ENCODE results near the gene OR52A1. TPM values are rescaled to one million over a fixed set of nuclear protein-coding genes. Genes with fewer than 3 reads are reported as not detected.

The OR52A1 gene
- total and polyA plus RNA-seq, 2 of the 8 experiments (the other 6 are each of a cell fraction or from before 2014, with no cell fraction given): 5.9 to 12.2 TPM

GRCh38 chr11:5174934-5175333, 20.4 kb upstream of the OR52A1 start:
- no peak overlapping the region for H4K8ac ChIP-seq (ENCODE audit: extremely low read depth, insufficient read depth, low read length)
- no peak overlapping the region for H2BK5ac ChIP-seq (ENCODE audit: low read depth, low read length)
- H3K27me3 ChIP-seq (replicated peaks in 1 of 4; ENCODE audit: control insufficient read depth in 3 of 4, extremely low read depth in 1 of 4, insufficient read depth in 3 of 4, low read length in 3 of 4): peaks cover 0 to 1% (median 0%) of the 10 kb centered on the region in 4 experiments; a peak in 1 of 7 replicates
- no peak overlapping the region for H3K4me2 ChIP-seq (ENCODE audit: insufficient read depth in 1 of 2, low read depth in 2 of 2, low read length in 2 of 2)
- CTCF ChIA-PET (ENCODE audit: partially characterized antibody): no interaction called here
- H3K9ac ChIP-seq (replicated peaks in 1 of 4; ENCODE audit: extremely low read depth in 1 of 4, low read depth in 3 of 4, low read length in 3 of 4): no peak overlapping the region
- no peak for TF ChIP-seq POLR2A (IDR thresholded peaks at IDR 0.05; ENCODE audit: control extremely low read depth in 1 of 2, low read depth in 2 of 2, low read length in 2 of 2)
- TF ChIP-seq TAF7 (optimal IDR thresholded peaks at IDR 0.05; ENCODE audit: borderline replicate concordance, low read depth, low read length): no peak
- TF ChIP-seq ATF2 (IDR thresholded peaks at IDR 0.05; ENCODE audit: low read length): no peak
- TF ChIP-seq SIRT6 (IDR thresholded peaks at IDR 0.05; ENCODE audit: low read length): no peak
- no peak for TF ChIP-seq RFX5 (IDR thresholded peaks at IDR 0.05; ENCODE audit: borderline replicate concordance, low read depth, low read length)
- no peak for TF ChIP-seq SP2 (IDR thresholded peaks at IDR 0.05; ENCODE audit: low read length)
- no peak for TF ChIP-seq E2F6 (IDR thresholded peaks at IDR 0.05)
- no peak for TF ChIP-seq SAP30 (IDR thresholded peaks at IDR 0.05; ENCODE audit: insufficient read depth, insufficient replicate concordance, low read length)
- TF ChIP-seq CHD2 (IDR thresholded peaks at IDR 0.05; ENCODE audit: low read length): no peak
- no peak for TF ChIP-seq CEBPB (IDR thresholded peaks at IDR 0.05; ENCODE audit: low read depth, low read length)
- TF ChIP-seq TCF12 (IDR thresholded peaks at IDR 0.05; ENCODE audit: low read depth, low read length): no peak
- TF ChIP-seq RNF2 (IDR thresholded peaks at IDR 0.05; ENCODE audit: borderline replicate concordance, low read depth, low read length, missing control alignments, poor library complexity, severe bottlenecking): no peak
- no peak overlapping the region for H3K4ac ChIP-seq (replicated peaks; ENCODE audit: insufficient read length, low read depth, low read length)
- H3K36me3 ChIP-seq (ENCODE audit: control insufficient read depth in 2 of 4, insufficient read depth in 4 of 4, low read length in 3 of 4): no peaks in the 10 kb centered on the region
- H4K5ac ChIP-seq (ENCODE audit: insufficient read length, low read depth, low read length): no peak overlapping the region
- no peak overlapping the region for H3K56ac ChIP-seq (replicated peaks; ENCODE audit: insufficient read length, low read depth, low read length)
- DNase-seq (ENCODE audit: low read depth in 1 of 2, low spot score in 2 of 2) (no peak), FAIRE-seq (no peak)
- no peak overlapping the region for H3K18ac ChIP-seq (ENCODE audit: extremely low read depth, low read length)
- WGBS, 2 experiments (ENCODE audit: extremely low coverage in 1 of 2, insufficient coverage in 1 of 2, insufficient read length in 1 of 2, insufficient replicate concordance in 2 of 2, low coverage in 1 of 2, low lambda C conversion rate in 2 of 2, missing lambda C conversion rate in 1 of 2): 95% methylated on average over 7 of the region's 7 CpGs; no CpG with 5 or more reads in 1 of the 2 experiments
- no peaks in the 10 kb centered on the region; the same call in 1 of the 2 replicates for H3K23me2 ChIP-seq (ENCODE audit: low read depth, low read length)
- no peak overlapping the region for H4K91ac ChIP-seq (replicated peaks; ENCODE audit: insufficient read length, low read length)
- no peaks in the 10 kb centered on the region for H3K79me2 ChIP-seq (ENCODE audit: control insufficient read depth in 1 of 2, insufficient read depth in 2 of 2, low read length in 2 of 2)
- H3K23ac ChIP-seq (ENCODE audit: insufficient read length): no peak overlapping the region
- H2BK120ac ChIP-seq (replicated peaks; ENCODE audit: low read depth, low read length): no peak overlapping the region
- H3K79me1 ChIP-seq (ENCODE audit: low read depth, low read length): no peaks in the 10 kb centered on the region
- no peak overlapping the region for H2AK5ac ChIP-seq (ENCODE audit: low read depth, low read length)
- H3K9me3 ChIP-seq (ENCODE audit: insufficient read depth in 2 of 2, low read depth in 1 of 2, low read length in 1 of 2): no peaks in the 10 kb centered on the region
- H2BK20ac ChIP-seq (ENCODE audit: low read length): no peak overlapping the region
- H3K14ac ChIP-seq (ENCODE audit: insufficient read length): no peak overlapping the region
- H4K20me1 ChIP-seq (replicated peaks in 1 of 2; ENCODE audit: control insufficient read depth in 1 of 2, insufficient read depth in 2 of 2, low read length in 2 of 2): no peaks in the 10 kb centered on the region
- no peaks in the 10 kb centered on the region for H3K4me1 ChIP-seq (replicated peaks in 1 of 4; ENCODE audit: control insufficient read depth in 3 of 4, insufficient read depth in 4 of 4, low read length in 3 of 4)
- no peak overlapping the region for H3K27ac ChIP-seq (ENCODE audit: low read depth, low read length)
- no peak overlapping the region for H2AFZ ChIP-seq (ENCODE audit: low read length)
- no peak overlapping the region for H2BK12ac ChIP-seq (ENCODE audit: low read depth, low read length)
- H2BK15ac ChIP-seq (ENCODE audit: low read length): no peak overlapping the region
- no peak overlapping the region for H3K4me3 ChIP-seq (ENCODE audit: extremely low read depth in 1 of 4, insufficient read depth in 2 of 4, low read depth in 3 of 4, low read length in 4 of 4)
- POLR2A ChIA-PET (ENCODE audit: partially characterized antibody): no interaction called here
